ENCODE data around the gene ATM. TPM values are rescaled to one million over a fixed set of nuclear protein-coding genes. Genes with fewer than 3 reads are reported as not detected.

The ATM gene
- total RNA-seq, 2 donors from 2014 or later: 29.3 to 29.8 TPM

DNA sequence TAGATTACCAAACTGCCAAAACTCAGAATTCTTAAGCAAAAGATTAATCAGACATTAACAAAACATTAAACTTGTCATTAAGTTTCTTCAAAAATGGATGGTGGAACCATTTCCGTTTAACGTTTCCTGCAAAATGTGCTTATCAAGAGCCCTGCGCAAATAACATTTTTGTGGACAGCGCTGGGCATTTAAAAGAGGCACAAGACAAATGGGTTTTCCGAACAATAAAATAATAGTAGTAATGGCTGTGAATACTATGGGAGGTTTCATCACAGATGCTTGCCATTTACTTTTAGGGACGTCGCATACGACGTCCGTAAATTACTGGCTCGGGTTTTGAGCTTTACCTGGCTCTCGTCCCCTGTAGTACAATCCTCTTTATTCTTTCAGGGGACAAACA, 1.5 kb upstream of the ATM start:
- peaks cover 0 to 38% of the 10 kb centered on the region in 2 donors for H3K4me1 ChIP-seq
- no peaks in the 10 kb centered on the region for H3K27me3 ChIP-seq
- DNase-seq (ENCODE audit: low spot score): no peak
- H3K4me3 ChIP-seq: peak overlapping the region; percentile 67 to 79
- TF ChIP-seq, protein P1, sequence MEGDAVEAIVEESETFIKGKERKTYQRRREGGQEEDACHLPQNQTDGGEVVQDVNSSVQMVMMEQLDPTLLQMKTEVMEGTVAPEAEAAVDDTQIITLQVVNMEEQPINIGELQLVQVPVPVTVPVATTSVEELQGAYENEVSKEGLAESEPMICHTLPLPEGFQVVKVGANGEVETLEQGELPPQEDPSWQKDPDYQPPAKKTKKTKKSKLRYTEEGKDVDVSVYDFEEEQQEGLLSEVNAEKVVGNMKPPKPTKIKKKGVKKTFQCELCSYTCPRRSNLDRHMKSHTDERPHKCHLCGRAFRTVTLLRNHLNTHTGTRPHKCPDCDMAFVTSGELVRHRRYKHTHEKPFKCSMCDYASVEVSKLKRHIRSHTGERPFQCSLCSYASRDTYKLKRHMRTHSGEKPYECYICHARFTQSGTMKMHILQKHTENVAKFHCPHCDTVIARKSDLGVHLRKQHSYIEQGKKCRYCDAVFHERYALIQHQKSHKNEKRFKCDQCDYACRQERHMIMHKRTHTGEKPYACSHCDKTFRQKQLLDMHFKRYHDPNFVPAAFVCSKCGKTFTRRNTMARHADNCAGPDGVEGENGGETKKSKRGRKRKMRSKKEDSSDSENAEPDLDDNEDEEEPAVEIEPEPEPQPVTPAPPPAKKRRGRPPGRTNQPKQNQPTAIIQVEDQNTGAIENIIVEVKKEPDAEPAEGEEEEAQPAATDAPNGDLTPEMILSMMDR (IDR thresholded peaks at IDR 0.05): no peak
- peak overlapping the region; percentile 91 to 97 for H3K27ac ChIP-seq
- no peaks in the 10 kb centered on the region for H3K36me3 ChIP-seq
- no peaks in the 10 kb centered on the region for H3K9me3 ChIP-seq

DNA sequence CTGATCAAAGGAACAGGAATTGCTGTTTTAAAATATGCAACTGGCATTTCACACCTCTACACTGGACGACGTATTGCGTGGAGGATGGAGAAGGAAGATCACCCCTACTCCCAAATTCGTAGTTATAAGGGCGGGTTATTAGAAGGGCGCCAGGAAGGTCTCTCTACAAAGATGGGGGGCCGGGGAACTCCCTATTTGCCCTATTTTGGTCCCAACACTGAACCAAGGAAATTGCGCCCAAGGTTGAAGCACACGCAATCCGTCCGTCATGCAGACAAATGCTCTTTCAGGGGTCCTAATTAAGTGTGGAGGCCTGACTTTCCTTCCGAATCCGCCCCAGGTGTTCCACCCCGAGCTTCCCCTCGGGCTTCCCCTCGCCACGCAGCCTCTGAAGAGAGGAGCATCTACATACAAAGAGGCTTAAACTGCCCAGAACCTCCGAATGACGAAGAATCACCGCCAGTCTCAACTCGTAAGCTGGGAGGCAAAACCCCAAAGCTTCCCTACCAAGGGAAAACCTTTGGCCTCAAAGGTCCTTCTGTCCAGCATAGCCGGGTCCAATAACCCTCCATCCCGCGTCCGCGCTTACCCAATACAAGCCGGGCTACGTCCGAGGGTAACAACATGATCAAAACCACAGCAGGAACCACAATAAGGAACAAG, 825 bp upstream of the ATM start:
- H3K36me3 ChIP-seq: no peaks in the 10 kb centered on the region
- H3K4me1 ChIP-seq: peaks cover 0 to 42% of the 10 kb centered on the region in 2 donors
- peak overlapping the region; percentile 91 to 97 for H3K27ac ChIP-seq
- no peaks in the 10 kb centered on the region for H3K9me3 ChIP-seq
- TF ChIP-seq, protein P1 (IDR thresholded peaks at IDR 0.05): no peak
- H3K4me3 ChIP-seq: peak overlapping the region; percentile 67 to 79
- no peak for DNase-seq (ENCODE audit: low spot score)
- H3K27me3 ChIP-seq: no peaks in the 10 kb centered on the region

DNA sequence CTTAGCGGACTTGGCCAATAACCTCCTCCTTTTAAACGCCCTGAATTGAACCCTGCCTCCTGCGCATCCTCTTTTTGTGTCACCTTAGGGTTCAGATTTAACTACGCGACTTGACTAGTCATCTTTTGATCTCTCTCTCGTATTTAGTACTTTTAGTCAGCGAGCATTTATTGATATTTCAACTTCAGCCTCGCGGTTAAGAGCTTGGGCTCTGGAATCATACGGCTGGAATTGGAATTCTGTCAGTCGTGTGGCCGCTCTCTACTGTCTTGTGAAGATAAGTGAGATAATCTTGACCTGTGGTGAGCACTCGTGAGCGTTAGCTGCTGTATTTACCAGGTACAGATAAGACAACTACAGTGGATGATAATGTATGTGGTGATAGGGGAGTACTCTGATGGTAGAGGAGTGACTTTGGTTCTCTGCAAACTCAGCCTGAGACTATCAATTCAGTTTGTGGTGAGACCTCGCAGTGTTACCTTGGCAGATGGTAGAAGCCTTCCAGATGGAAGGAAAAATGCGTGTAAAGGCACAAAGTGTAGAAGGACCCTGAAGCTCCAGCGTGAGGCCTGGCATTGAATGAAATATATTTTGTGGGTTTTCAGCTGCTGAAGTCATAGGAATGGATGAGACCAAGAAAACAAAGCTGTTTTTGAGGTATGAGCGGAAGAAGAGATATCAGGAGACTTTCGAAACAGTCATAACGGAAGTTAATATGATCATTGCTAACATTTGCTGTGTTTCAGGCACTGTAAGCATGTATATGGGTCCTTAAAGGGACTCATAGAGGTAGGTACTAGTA, 682 bp downstream of the ATM start:
- H3K36me3 ChIP-seq: peaks cover 1% of the 10 kb centered on the region
- TF ChIP-seq, protein P1 (IDR thresholded peaks at IDR 0.05): no peak
- peak overlapping the region; percentile 91 to 97 for H3K27ac ChIP-seq
- H3K9me3 ChIP-seq: no peaks in the 10 kb centered on the region
- no peak for DNase-seq (ENCODE audit: low spot score)
- H3K27me3 ChIP-seq: no peaks in the 10 kb centered on the region
- peaks cover 0 to 42% of the 10 kb centered on the region in 2 donors for H3K4me1 ChIP-seq
- peak overlapping the region; percentile 67 to 79 for H3K4me3 ChIP-seq

DNA sequence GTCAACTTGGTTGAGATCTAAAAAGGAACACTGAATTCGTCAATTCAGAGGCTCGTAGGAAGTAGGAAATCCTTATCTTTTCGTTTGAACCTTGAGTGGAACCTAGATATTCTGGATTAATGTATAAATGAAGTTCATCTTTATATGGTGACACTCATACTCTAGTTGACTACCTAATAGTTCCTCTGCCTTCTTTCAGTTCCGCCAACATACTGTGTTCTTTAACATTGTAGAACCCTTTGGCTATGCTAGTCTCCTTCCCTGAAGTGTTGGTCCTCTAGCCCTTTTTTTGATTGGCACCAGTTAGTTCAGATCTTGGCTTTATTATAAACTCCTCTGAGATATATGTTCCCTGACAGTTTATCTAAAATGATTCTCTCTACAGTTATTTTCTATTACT, 1.5 kb downstream of the ATM start:
- Histone ChIP-seq H3K27ac (peak overlapping the region; percentile 91 to 97), H3K4me3 (peak overlapping the region; percentile 67 to 79), H3K9me3 (no peaks in the 10 kb centered on the region), H3K36me3 (peaks cover 9% of the 10 kb centered on the region), H3K4me1 (peaks cover 0 to 42% of the 10 kb centered on the region in 2 donors), H3K27me3 (no peaks in the 10 kb centered on the region)
- no peak for DNase-seq (ENCODE audit: low spot score)
- TF ChIP-seq, protein P1 (IDR thresholded peaks at IDR 0.05): no peak

DNA sequence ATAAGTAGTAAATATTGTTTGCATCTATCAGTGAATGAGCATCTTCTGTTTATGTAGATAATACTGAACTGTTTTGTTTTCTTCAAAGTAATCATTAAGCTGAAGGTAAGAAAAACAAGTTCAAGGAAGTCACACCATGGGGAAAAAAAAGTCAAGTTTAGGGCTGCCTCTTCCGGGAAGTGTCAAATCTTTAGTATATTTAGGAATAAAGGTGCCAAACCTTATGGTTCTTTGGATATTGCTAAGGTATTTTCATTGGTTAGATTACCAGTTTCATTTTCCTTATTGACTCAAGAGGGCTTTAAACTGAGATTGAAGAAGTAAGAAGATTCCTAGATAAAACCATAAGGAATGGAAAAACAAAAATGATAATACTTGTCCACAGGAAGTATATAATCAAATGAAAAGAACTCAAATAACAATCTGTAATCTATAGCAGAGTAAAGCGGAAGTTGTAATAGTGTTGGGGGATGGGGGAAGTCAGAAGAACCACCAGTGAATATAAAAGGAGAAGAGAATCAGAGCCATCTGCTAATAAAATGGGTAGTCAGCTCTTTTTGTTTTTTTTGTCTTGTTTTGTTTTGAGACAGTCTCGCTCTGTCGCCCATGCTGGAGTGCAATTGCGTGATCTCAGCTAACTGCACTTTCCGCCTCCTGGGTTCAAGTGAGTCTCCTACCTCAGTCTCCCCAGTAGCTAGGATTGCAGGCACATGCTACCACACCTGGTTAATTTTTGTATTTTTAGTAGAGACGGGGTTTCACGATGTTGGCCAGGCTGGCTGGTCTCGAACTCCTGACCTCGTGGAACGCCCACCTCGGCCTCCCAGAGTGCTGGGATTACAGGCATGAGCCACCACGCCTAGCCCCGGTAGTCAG, 2.3 kb downstream of the ATM start:
- Histone ChIP-seq H3K9me3 (no peaks in the 10 kb centered on the region), H3K36me3 (peaks cover 17% of the 10 kb centered on the region), H3K4me1 (peaks cover 0 to 37% of the 10 kb centered on the region in 2 donors), H3K27ac (peak overlapping the region in 1 of 2 donors; percentile 97), H3K27me3 (no peaks in the 10 kb centered on the region), H3K4me3 (no peak overlapping the region)
- TF ChIP-seq, protein P1 (IDR thresholded peaks at IDR 0.05): no peak
- DNase-seq (ENCODE audit: low spot score): no peak
